ENCODE data around the gene DPM2.

- TF ChIP-seq CTCF (IDR thresholded peaks at IDR 0.05; ENCODE audit: low read depth, low read length, poor library complexity, severe bottlenecking) (peak; percentile 39), EZH2phosphoT487 (IDR thresholded peaks at IDR 0.05; ENCODE audit: borderline replicate concordance, low read length) (no peak)
Observed at GRCh38 chr9:127934248-127934647, 3.4 kb downstream of the DPM2 start.

Data from DOHH2 (cell line).